Fibroblast of mammary gland (primary cell): ENCODE results near the gene ARHGAP42.
A peak's percentile ranks its signal among the peaks of the same experiment; 100 is the strongest.

ENCODE experiments used
- DNase-seq: peaks from one replicate; pipeline ENCODE4 v3.0.0-alpha.2; 2010; ENCODE audit warnings: low read depth
- H3K4me3 ChIP-seq: 2 replicates; pipeline ENCODE4 v1.5.1; 2011; ENCODE audit warnings: low read depth, mild to moderate bottlenecking, low read length, moderate library complexity; ENCODE audit not compliant: control insufficient read depth
- TF ChIP-seq, protein P1 (sequence below): conservative IDR thresholded peaks from 2 replicates; pipeline ENCODE4 v1.5.1; 2011; ENCODE audit warnings: low read depth, low read length, inconsistent platforms; ENCODE audit not compliant: control insufficient read depth, insufficient read depth

ARHGAP42 gene

DNA sequence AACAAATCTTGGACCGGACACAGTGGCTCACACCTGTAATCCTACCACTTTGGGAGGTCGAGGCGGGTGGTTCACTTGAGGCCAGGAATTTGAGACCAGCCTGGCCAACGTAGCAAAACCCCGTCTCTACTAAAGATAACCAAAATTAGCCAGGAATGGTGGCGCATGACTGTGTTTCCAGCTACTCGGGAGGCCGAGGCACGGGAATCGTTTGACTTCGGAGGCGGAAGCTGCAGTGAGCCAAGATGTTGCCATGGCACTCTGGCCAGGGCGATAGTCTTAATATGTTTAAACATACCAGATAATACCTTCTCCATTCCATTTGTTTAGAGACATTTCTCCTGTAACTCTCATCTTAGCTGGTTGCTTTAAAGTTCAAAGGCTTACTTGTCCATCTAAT lies 218.6 kb downstream of the ARHGAP42 start:
- TF ChIP-seq, protein P1, sequence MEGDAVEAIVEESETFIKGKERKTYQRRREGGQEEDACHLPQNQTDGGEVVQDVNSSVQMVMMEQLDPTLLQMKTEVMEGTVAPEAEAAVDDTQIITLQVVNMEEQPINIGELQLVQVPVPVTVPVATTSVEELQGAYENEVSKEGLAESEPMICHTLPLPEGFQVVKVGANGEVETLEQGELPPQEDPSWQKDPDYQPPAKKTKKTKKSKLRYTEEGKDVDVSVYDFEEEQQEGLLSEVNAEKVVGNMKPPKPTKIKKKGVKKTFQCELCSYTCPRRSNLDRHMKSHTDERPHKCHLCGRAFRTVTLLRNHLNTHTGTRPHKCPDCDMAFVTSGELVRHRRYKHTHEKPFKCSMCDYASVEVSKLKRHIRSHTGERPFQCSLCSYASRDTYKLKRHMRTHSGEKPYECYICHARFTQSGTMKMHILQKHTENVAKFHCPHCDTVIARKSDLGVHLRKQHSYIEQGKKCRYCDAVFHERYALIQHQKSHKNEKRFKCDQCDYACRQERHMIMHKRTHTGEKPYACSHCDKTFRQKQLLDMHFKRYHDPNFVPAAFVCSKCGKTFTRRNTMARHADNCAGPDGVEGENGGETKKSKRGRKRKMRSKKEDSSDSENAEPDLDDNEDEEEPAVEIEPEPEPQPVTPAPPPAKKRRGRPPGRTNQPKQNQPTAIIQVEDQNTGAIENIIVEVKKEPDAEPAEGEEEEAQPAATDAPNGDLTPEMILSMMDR: no peak
- H3K4me3 ChIP-seq: no peak overlapping the region

DNA sequence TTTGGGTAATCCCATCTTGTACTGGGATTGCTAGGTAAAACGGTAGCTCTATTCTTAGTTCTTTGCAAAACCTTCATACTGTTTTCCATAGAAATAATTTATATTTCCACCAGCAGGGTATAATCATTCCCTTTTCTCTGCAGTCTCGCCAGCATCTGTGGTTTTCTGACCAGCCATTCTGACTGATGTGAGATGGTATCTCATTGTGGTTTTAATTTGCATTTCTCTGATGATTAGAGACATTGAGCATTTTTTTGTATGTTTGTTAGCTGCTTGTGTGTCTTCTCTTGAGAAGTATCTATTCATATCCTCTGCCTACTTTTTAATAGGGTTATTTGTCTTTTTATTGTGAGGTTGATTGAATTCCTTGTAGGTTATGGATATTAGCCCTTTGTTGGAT lies 221.7 kb downstream of the ARHGAP42 start:
- H3K4me3 ChIP-seq: no peak overlapping the region
- TF ChIP-seq, protein P1: no peak
- peak; percentile 54 for DNase-seq

More for the DNA sequence above, 218.6 kb downstream of the ARHGAP42 start:
- DNase-seq: no peak

DNA sequence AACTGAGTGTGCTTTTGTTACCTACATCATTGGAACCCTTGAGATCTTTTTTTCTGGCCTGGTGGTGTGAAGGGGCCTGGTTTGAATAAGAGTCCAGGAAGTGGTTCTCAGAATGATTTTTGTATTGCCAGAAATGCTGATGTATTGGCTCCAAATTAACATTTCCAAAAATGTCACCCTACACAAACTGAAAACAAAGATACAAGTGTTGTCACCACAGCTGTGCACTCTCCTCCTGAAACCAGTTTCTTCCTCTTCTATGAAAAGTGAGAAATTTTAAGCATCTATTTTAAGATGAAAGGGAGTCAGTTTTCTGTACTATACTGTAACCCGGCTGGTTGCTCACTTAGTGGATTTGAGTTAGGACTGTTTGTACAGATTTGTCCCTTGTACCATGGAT lies 223.7 kb downstream of the ARHGAP42 start:
- TF ChIP-seq, protein P1: no peak
- no peak for DNase-seq
- no peak overlapping the region for H3K4me3 ChIP-seq

DNA sequence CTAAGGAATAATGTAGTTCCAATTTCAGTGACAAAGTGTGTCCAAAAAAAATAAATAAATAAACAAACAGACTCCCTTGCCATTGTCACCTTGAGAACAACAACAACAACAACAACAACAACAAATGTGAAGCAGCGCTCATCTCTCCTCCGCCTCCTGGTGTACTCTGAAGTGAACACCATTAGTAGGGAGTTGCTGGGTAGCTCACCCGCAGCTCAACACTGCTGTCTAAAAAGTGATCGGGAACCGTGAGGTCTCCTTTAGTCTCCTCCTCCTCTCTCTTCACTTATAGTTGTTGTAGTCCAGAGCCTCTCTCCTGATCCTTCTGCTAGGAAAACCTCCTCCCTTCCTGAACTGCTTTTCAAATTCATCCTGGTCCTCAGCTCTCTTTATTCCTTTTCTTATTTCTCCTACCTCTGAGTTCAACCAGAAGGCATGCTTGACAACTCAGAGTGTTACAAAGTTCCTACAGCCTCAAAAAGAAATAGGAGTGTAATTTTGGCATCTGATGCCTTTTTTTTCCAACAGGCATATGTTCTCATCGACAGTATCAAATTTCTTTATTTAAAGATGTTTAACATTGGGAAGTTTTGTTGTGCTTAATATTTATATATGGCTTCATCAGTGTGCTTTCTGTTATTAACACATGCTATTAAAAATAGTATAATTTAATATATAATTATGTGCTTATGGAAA lies 227.5 kb downstream of the ARHGAP42 start:
- TF ChIP-seq, protein P1: no peak
- no peak overlapping the region for H3K4me3 ChIP-seq
- DNase-seq: no peak

DNA sequence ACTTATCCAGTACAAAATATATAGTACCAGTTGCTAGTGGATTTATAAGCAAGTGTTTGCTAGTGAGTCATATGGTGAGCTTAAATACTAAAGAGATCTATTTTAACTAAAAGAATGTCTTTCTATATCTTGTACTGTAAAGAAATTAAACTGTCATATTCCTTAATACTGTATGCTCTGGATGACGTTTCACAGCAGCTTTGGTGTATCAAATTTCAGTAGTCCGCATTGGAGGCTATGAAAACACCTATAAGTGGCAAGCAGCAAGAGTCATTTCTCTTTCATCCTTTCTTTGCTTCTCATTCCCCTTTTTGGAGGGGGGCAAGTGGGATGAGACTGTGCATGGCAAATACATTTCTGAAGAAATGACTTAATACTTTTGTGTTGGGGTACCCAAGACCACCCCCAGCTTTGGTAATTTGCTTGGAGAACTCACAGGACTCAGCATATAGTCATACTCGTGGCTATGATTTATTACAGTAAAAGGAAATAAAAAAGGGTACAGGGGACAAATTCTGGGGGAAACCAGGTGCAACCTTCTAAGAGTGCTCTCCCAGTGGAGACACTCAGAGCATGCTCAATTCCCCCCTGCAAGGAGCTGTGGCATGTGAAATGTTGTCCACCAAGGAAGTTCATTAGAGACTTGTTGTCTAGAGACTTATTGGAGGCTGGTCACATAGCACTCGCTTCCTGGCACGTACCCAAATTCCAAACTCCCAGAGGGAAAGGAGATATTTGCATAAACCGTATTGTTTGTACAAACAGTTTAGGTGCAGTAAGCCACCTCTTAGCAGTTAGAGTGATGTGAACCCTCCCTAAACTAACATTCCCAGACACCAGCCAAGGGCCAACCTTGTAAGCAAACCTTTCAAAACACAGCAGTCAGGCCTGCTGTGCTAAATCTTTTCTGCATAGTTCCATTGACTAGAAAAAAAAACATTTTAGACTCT lies 231.7 kb downstream of the ARHGAP42 start:
- no peak overlapping the region for H3K4me3 ChIP-seq
- TF ChIP-seq, protein P1: no peak
- no peak for DNase-seq

DNA sequence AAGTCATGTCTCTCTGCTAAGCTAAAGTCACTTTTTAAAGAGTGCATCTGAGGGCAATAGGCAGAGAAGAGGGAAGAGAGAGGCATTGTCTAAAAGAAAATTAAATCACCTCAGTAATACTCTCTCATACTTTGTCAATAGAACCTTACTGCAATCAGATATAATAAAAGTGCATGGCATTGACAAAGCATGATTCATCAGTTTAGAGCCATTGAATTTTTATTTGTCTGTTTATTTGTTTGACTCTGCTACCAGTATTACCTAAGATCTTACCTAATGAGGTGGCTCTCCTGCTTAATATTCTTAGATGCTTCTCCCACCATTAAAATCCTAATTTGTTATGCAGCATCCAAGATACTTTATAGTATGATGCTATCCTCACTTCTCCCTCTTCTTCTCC lies 233.5 kb downstream of the ARHGAP42 start:
- TF ChIP-seq, protein P1: no peak
- no peak for DNase-seq
- H3K4me3 ChIP-seq: no peak overlapping the region
